ENCODE data around the gene LAMB2.
A peak's percentile ranks its signal among the peaks of the same experiment; 100 is the strongest.

The LAMB2 gene

GRCh38 chr3:49121132-49121736 lies 11.6 kb downstream of the LAMB2 start:
- DNase-seq (ENCODE audit: low read depth in 2 of 2) = no peak

- DNase-seq (ENCODE audit: low read depth in 2 of 2) = peak; percentile 77 to 79
Observed at GRCh38 chr3:49120438-49121131, 12.3 kb downstream of the LAMB2 start, which contains the start of gene USP19. Gene USP19 (minus strand): TSS chr3:49120823. CDS start chr3:49119145, 1,678 bp downstream.

- no peak for DNase-seq (ENCODE audit: low read depth in 2 of 2)
Observed at GRCh38 chr3:49120096-49120437, 12.8 kb downstream of the LAMB2 start.

- no peak for DNase-seq (ENCODE audit: low read depth in 2 of 2)
Observed at GRCh38 chr3:49119439-49119838, 13.4 kb downstream of the LAMB2 start.

GRCh38 chr3:49119036-49119435 lies 13.8 kb downstream of the LAMB2 start:
- no peak for DNase-seq (ENCODE audit: low read depth in 2 of 2)

- no peak for DNase-seq (ENCODE audit: low read depth in 2 of 2)
Observed at GRCh38 chr3:49112262-49112661, 20.6 kb downstream of the LAMB2 start.

- DNase-seq (ENCODE audit: low read depth in 2 of 2) = no peak
Observed at GRCh38 chr3:49111347-49111746, 21.5 kb downstream of the LAMB2 start.

GRCh38 chr3:49110780-49111179 lies 22.1 kb downstream of the LAMB2 start:
- no peak for DNase-seq (ENCODE audit: low read depth in 2 of 2)

- DNase-seq (ENCODE audit: low read depth in 2 of 2) = no peak
Observed at GRCh38 chr3:49108346-49108745, 24.5 kb downstream of the LAMB2 start.

- DNase-seq (ENCODE audit: low read depth in 2 of 2) = peak; percentile 78 to 79
Observed at GRCh38 chr3:49104427-49105291, 28.2 kb downstream of the LAMB2 start, which contains the start of gene QARS1. Gene QARS1 (minus strand): TSS chr3:49104757. CDS start chr3:49104733, 24 bp downstream.

- DNase-seq (ENCODE audit: low read depth in 2 of 2) = no peak
Observed at GRCh38 chr3:49104052-49104426, 28.8 kb downstream of the LAMB2 start.

- DNase-seq (ENCODE audit: low read depth in 2 of 2) = no peak
Observed at GRCh38 chr3:49100046-49100615, 32.7 kb downstream of the LAMB2 start.

GRCh38 chr3:49098910-49099630 lies 33.8 kb downstream of the LAMB2 start:
- no peak for DNase-seq (ENCODE audit: low read depth in 2 of 2)

GRCh38 chr3:49098429-49098828 lies 34.4 kb downstream of the LAMB2 start:
- DNase-seq (ENCODE audit: low read depth in 2 of 2) = no peak

- DNase-seq (ENCODE audit: low read depth in 2 of 2) = peak; percentile 96 to 97
Observed at GRCh38 chr3:49093853-49094767, 38.7 kb downstream of the LAMB2 start, which contains the start of gene QRICH1. Gene QRICH1 (minus strand): TSS chr3:49094071. CDS start chr3:49077017, 17,054 bp downstream.

- peak; percentile 39 to 47 for DNase-seq (ENCODE audit: low read depth in 2 of 2)
Observed at GRCh38 chr3:49092938-49093852, 39.7 kb downstream of the LAMB2 start.

- DNase-seq (ENCODE audit: low read depth in 2 of 2) = no peak
Observed at GRCh38 chr3:49081429-49081828, 51.4 kb downstream of the LAMB2 start.

- no peak for DNase-seq (ENCODE audit: low read depth in 2 of 2)
Observed at GRCh38 chr3:49079270-49079669, 53.6 kb downstream of the LAMB2 start.

GRCh38 chr3:49076646-49077045 lies 56.2 kb downstream of the LAMB2 start:
- DNase-seq (ENCODE audit: low read depth in 2 of 2) = no peak
